OCI-LY1 (cell line): Measurements from ENCODE around the gene UBALD2.

ENCODE experiments used
- H2AFZ ChIP-seq: fragments of 200-600 bp; sonication (generic), shearing (Covaris generic); 2 replicates; pipeline ENCODE4 v1.6.0; 2014; ENCODE audit warnings: antibody characterized with exemption, mild to moderate bottlenecking, low read length
- H3F3A ChIP-seq: fragments of 200-600 bp; sonication (generic), shearing (Covaris generic); 2 replicates; pipeline ENCODE4 v1.6.0; 2014; ENCODE audit warnings: mild to moderate bottlenecking, antibody characterized with exemption, low read length, moderate library complexity; ENCODE audit not compliant: insufficient read depth
- H3K27ac ChIP-seq: fragments of 200-600 bp; sonication (generic); 2 replicates; pipeline ENCODE4 v1.5.1; 2014; ENCODE audit warnings: low read length, mixed run types, mild to moderate bottlenecking, low read depth; ENCODE audit not compliant: poor library complexity, severe bottlenecking
- H3K27me3 ChIP-seq: fragments of 200-600 bp; sonication (generic); 2 replicates; pipeline ENCODE4 v1.6.0; 2014; ENCODE audit warnings: antibody characterized with exemption, mild to moderate bottlenecking, low read length, moderate library complexity; ENCODE audit not compliant: insufficient read depth
- H3K36me3 ChIP-seq: fragments of 200-600 bp; sonication (generic); 2 replicates; pipeline ENCODE4 v1.6.1; 2014; ENCODE audit warnings: mild to moderate bottlenecking, antibody characterized with exemption, low read length, moderate library complexity, mixed read lengths; ENCODE audit not compliant: insufficient read depth
- H3K4me1 ChIP-seq: fragments of 200-600 bp; sonication (generic); 2 replicates; pipeline ENCODE4 v1.5.1; 2014; ENCODE audit warnings: mild to moderate bottlenecking, low read length, moderate library complexity; ENCODE audit not compliant: insufficient read depth, severe bottlenecking
- H3K4me2 ChIP-seq: fragments of 200-600 bp; sonication (generic), shearing (Covaris generic); 2 replicates; pipeline ENCODE4 v1.6.1; 2014; ENCODE audit warnings: low read length
- H3K4me3 ChIP-seq: fragments of 200-600 bp; sonication (generic); 2 replicates; pipeline ENCODE4 v1.5.1; 2014; ENCODE audit warnings: low read length, low read depth, mild to moderate bottlenecking, mixed read lengths; ENCODE audit not compliant: poor library complexity, severe bottlenecking
- H3K79me2 ChIP-seq: fragments of 200-600 bp; shearing (Covaris generic); 2 replicates; pipeline ENCODE4 v1.6.1; 2016; ENCODE audit warnings: mixed run types, low read length, mixed read lengths; ENCODE audit not compliant: insufficient read depth
- H3K9ac ChIP-seq: fragments of 200-600 bp; sonication (generic), shearing (Covaris generic); 2 replicates; pipeline ENCODE4 v1.6.1; 2014; ENCODE audit warnings: mild to moderate bottlenecking, low read length, mixed read lengths
- H3K9me2 ChIP-seq: fragments of 200-600 bp; sonication (generic), shearing (Covaris generic); 2 replicates; pipeline ENCODE4 v1.6.1; 2014; ENCODE audit warnings: low read depth, mild to moderate bottlenecking, low read length, mixed read lengths
- H3K9me3 ChIP-seq: fragments of 200-600 bp; shearing (Covaris generic); 2 replicates; pipeline ENCODE4 v1.6.1; 2014; ENCODE audit warnings: low read length, mixed read lengths
- H4K20me1 ChIP-seq: fragments of 200-600 bp; sonication (generic), shearing (Covaris generic); 2 replicates; pipeline ENCODE4 v1.6.0; 2016; ENCODE audit warnings: mild to moderate bottlenecking, low read length; ENCODE audit not compliant: insufficient read depth
- EZH2 ChIP-seq: fragments of 200-600 bp; sonication (generic), shearing (Covaris generic); IDR thresholded peaks from 2 replicates; pipeline ENCODE4 v1.8.0; 2017; ENCODE audit warnings: borderline replicate concordance, mixed run types, mild to moderate bottlenecking, antibody characterized with exemption, low read length, moderate library complexity, mixed read lengths
- TF ChIP-seq, protein P1 (sequence below): fragments of 200-600 bp; sonication (generic), shearing (Covaris generic); IDR thresholded peaks from 2 replicates; pipeline ENCODE4 v1.5.1; 2017; ENCODE audit warnings: mild to moderate bottlenecking, antibody characterized with exemption, low read length, moderate library complexity, mixed read lengths

UBALD2 gene

DNA sequence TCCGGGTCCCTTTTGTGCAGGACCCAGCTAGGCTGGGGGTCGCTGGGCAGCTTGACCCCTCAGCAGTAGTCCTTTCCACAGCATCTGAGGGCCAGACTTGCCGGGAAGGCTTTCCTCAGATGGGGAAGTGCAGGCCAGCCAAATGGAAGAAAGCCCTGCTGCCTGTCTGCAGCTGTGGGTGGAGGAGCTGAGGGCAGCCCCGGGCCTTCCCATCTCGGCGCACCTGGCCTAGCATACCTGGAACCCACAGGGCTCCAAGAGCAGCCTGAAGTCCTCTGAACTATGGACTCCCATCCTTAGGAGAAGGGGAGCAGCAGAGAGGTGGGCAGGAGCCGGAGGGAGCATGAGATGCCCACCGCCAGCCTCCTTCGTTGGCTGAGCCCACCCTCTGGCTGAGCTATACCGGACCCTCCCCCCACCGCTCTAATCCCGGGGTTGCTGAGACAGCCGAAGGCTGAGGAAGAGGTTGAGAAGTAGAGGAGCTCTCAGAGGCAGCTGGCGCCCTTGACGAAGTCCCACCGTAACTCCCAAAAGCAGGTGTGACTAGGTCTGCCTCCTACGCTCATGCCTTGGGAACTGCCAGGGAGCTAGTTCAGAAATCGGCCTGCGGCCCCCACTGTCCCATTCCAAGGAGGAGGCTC is 13.2 kb downstream of the UBALD2 start:
- Histone ChIP-seq H3K4me3 (no peak overlapping the region), H3K27ac (no peak overlapping the region), H3K4me2 (no peak overlapping the region), H2AFZ (no peak overlapping the region), H3K9me2 (no peaks in the 10 kb centered on the region), H3K36me3 (no peaks in the 10 kb centered on the region), H3K9ac (no peak overlapping the region), H3K4me1 (no peaks in the 10 kb centered on the region), H3K79me2 (no peaks in the 10 kb centered on the region), H4K20me1 (no peaks in the 10 kb centered on the region), H3K27me3 (no peaks in the 10 kb centered on the region), H3K9me3 (no peaks in the 10 kb centered on the region), H3F3A (no peaks in the 10 kb centered on the region)
- TF ChIP-seq, protein P1, sequence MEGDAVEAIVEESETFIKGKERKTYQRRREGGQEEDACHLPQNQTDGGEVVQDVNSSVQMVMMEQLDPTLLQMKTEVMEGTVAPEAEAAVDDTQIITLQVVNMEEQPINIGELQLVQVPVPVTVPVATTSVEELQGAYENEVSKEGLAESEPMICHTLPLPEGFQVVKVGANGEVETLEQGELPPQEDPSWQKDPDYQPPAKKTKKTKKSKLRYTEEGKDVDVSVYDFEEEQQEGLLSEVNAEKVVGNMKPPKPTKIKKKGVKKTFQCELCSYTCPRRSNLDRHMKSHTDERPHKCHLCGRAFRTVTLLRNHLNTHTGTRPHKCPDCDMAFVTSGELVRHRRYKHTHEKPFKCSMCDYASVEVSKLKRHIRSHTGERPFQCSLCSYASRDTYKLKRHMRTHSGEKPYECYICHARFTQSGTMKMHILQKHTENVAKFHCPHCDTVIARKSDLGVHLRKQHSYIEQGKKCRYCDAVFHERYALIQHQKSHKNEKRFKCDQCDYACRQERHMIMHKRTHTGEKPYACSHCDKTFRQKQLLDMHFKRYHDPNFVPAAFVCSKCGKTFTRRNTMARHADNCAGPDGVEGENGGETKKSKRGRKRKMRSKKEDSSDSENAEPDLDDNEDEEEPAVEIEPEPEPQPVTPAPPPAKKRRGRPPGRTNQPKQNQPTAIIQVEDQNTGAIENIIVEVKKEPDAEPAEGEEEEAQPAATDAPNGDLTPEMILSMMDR = no peak
- TF ChIP-seq EZH2 = no peak

DNA sequence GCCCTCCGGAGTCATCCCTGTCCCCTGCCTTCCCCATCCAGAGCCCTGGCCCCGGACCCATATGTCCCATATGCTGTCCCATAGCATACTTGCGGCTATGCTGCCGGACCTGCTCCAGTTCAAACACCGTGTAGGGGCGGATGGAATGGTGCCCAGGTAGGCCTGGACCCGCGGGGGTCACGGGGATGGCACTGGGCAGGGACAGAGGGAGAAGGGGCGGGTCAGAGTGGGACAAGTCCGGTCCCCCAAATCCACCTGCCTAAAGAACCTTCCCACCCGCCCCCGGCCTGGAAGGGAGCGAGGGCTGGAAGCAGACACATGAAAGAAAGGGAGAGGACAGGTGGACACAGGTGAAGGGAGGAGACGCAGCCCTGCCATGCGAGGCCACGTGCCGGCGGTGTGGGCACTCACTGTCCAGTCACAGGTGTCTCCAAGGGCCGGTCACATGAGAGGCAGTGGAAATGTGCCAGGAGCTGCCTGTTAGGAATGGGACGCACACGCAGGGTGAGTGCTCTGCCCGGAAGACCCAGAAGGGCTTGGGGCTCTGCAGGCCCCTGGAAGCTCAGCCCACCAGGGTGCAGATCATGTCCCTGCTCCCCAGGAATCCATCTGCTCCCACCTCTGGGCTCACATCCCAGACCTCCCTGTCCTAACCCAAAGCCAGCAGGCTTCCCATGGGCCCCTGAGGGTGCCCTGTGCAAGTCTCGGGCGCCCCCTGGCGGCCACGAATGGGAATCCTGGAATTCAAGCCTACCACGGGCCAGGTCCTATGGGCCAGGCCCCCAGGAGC is 14.0 kb downstream of the UBALD2 start:
- H3K9me3 ChIP-seq = no peaks in the 10 kb centered on the region
- TF ChIP-seq, protein P1 = peak; percentile 95
- TF ChIP-seq EZH2 = no peak
- H3K4me2 ChIP-seq = no peak overlapping the region
- H2AFZ ChIP-seq = no peak overlapping the region
- H3K36me3 ChIP-seq = no peaks in the 10 kb centered on the region
- no peaks in the 10 kb centered on the region for H3K79me2 ChIP-seq
- no peak overlapping the region for H3K4me3 ChIP-seq
- H4K20me1 ChIP-seq = no peaks in the 10 kb centered on the region
- H3K4me1 ChIP-seq = no peaks in the 10 kb centered on the region
- no peaks in the 10 kb centered on the region for H3K9me2 ChIP-seq
- no peak overlapping the region for H3K9ac ChIP-seq
- H3K27ac ChIP-seq = no peak overlapping the region
- H3F3A ChIP-seq = no peaks in the 10 kb centered on the region
- no peaks in the 10 kb centered on the region for H3K27me3 ChIP-seq

DNA sequence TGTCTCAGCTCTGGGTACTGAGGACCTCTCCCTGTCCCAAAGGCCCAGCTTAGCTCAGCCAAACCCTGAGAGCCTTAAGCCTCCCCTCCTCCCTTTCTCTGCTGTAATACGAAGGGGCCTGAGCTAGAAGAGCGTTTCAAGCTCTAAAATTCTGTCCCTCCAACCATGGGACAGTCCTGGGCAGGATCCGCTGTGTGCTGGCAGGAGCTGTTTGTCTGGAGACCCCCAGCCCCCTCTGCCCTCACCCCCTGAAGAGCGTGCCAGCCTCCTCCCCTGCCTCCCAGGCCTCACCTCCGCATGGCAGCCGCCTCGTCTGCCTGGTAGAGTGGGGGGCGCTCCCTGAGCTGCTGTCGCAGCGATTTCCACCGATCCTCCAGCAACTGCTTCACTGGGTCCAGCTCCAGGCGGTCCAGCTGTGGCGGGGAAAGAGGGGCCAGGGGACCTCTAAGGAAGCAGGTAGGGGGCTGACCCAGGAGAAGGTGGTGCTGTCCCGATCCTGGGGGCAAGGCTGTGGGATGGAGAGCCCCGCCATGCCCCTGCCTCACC is 14.7 kb downstream of the UBALD2 start:
- H3K27ac ChIP-seq = no peak overlapping the region
- no peaks in the 10 kb centered on the region for H3K79me2 ChIP-seq
- no peaks in the 10 kb centered on the region for H3K36me3 ChIP-seq
- H3K4me3 ChIP-seq = no peak overlapping the region
- no peak for TF ChIP-seq EZH2
- TF ChIP-seq, protein P1 = 0 out of 2 replicates have a peak, but pooled peaks have one; percentile 14
- H3K9me2 ChIP-seq = no peaks in the 10 kb centered on the region
- no peak overlapping the region for H2AFZ ChIP-seq
- H3F3A ChIP-seq = no peaks in the 10 kb centered on the region
- H3K9ac ChIP-seq = no peak overlapping the region
- no peak overlapping the region for H3K4me2 ChIP-seq
- H4K20me1 ChIP-seq = no peaks in the 10 kb centered on the region
- no peaks in the 10 kb centered on the region for H3K27me3 ChIP-seq
- H3K4me1 ChIP-seq = no peaks in the 10 kb centered on the region
- no peaks in the 10 kb centered on the region for H3K9me3 ChIP-seq
